GM19438 (cell line): ENCODE results near the gene NUDCD3.

Experiments
- ATAC-seq: cut with Tn5 transposase; IDR thresholded peaks from one replicate; pipeline ENCODE4 v1.9.1; 2021; ENCODE audit warnings: low read depth; ENCODE audit not compliant: unreplicated experiment

NUDCD3 gene

DNA sequence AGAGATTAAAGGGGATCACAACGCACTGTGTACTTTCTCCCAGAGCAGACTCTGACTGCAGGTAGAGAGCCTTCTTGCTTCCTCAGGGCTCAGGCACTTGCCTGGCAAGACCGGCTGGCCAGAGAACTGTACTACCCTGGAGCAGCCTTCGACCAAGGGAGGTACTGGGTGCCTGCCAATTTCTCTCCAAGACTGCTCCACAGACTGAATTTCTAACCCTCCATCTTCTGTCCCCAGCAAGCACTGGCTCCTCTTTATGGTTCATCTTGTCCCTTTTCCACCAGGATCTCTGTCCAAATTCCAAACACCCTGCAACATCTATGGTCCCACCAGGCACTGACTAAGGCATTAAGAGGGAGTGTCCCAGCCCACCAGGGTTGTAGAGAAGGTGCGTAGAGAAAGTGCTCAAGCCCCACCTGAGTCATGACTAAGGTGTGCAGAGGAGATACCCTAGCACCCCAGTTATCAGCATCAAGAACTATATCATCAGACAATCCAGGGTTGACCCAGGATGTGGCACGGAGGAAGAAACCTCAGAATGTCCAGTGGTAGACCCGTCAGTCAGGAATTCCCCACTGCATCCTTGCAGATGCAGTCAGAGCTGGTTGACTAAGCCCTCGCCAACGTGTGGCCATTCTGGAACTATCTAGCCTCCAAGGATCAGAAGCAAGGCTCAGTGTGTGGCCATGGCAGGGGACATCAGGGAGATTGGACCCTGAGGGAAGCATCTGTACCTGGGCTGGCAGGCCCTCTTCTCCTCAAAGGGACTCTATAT lies 104.1 kb downstream of the NUDCD3 start:
- no peak for ATAC-seq

DNA sequence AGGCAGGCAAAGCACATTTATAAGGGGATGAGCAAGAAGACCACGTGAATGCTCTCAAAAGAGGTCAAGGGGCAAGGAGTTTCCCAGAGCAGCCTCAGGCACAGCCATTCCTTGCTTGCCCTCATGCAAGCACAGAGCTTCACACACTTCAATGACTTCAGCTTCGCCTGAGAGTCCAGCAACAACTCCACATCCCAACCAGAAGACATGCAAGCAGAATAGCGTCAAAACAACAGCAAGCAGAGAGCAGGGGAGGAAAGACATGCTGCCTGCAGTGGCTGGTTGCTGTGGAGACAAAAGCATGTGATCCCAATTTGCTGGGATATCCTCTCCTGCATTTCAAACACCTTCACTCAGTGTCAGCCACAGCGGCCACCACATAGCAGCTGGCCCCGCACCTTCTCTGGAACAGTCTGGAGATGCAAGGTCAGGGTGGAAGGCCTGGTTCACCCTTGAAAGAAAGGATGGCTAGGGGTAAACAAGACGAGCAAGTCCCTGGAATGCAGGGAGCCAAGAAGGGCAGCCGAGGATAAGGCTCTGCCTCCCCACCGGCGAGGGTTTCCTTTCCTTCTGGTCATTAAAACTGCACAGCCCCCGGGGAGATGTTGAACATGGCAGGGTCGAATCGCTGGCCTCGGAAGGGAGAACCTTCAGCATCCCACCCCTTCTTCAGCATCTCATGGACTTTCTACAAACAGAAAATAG lies 104.9 kb downstream of the NUDCD3 start:
- no peak for ATAC-seq

DNA sequence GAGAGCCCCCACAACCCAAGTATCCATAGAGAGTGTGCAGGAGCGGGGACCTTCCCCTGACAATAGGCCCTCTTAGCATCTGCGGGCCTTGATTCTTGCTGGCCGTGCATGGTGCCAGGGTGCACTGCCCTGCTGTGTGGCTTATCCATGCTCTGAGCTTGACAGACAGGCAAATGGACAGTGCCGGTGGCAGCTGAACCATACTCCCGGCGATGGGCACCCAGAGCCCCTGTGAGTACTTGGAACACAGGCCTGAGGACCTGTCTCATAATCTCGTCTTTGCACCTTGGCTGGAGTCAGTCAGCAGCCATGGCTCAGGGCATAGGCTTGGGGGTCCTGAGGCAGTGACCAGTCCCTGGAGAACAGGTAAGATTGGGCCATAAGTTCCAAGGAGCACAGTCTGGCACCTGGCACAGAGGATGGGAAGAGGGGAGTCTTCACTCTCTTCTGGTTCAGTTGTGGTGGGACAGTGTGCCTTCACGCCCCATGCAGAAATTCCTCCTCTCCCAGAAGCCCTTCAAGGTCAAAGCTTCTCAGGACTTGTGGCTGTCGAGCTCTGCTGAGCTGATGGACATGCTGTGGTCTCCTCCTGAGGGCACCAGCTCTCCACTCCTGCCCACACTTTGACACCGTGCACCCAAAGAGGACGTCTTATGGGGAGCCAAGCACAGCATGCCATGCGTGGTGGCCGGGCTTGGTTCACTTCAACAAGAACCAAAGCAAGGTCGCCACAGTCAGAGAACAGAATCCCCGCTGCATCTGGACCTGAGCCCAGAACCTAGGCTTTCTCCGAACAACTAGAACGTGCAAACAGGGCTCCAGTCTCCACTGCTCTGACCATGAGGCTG lies 105.6 kb downstream of the NUDCD3 start:
- no peak for ATAC-seq

GRCh38 chr7:44383566-44383965 lies 106.9 kb downstream of the NUDCD3 start:
- no peak for ATAC-seq

DNA sequence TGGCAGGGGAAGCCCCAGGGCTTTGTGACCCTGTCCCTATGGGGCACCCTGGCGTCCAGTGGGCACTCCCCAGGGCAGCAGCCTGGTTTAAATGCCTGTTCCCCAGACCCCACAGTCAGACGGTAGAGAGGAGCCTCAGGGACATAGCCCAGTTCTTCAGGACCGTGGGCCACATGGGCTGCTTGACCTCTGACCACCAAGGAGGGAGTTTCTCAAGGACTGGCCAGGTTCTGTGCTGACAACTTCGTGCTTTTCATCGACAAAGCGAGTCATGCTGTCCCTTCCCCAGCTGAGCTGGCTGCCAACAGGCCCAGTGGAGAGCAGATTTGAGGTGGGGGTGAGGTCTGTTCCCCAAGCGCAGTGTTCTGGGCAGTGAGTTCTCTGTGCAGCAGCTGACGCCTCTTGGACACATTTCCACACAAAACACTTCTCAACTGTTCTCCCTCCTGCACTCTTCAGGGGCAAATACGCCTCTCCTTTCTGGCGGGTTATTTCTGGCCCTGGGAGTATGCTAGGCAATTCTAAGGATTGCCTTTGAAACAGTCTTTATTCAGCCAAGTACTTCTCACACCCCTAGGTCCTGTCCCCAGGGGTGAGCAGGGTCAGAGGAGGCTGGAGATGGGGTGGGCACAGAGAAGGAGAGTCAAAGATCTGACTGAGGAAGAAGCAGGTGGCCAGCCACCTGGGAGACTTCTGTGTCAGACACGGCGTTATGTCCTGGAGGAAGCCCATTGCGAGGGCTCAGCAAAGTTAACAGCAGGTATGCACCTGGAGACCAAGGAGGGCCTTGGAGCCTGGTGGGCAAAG lies 107.8 kb downstream of the NUDCD3 start:
- ATAC-seq, result no peak

- ATAC-seq, result no peak
These were observed 108.8 kb downstream of the NUDCD3 start for GRCh38 chr7:44381494-44382220.

DNA sequence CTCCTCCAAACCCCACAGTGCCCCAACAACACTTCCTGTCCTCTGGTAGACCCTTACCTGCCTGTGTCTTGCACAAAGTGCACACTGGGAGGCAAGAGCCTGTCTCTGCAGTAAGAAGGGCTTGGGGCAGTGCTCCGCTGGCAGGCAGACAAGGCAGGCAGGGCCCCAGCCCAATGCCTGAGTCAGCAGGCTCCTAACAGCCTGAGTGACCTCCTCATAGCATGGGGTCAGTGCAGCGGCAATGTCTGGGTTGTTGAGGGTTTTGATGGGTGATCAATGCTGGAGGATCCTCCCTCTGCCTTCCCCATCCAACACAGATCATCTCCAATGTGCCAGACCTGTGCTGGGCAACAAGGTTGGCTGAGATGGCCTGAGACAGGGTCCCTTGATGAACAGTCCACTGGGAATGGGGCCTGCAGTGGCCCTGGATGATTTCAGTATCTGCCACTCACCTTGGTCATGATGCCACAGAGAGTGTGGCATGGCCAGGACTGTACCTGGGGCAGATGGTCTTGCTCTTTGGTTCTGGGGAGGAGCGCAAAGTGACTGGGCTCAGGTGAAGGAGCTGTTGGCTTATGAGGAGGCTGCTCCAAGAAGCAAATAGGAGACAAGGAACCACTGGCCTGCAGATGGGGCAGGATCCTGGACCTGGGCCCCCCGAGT lies 109.5 kb downstream of the NUDCD3 start:
- ATAC-seq, result no peak

DNA sequence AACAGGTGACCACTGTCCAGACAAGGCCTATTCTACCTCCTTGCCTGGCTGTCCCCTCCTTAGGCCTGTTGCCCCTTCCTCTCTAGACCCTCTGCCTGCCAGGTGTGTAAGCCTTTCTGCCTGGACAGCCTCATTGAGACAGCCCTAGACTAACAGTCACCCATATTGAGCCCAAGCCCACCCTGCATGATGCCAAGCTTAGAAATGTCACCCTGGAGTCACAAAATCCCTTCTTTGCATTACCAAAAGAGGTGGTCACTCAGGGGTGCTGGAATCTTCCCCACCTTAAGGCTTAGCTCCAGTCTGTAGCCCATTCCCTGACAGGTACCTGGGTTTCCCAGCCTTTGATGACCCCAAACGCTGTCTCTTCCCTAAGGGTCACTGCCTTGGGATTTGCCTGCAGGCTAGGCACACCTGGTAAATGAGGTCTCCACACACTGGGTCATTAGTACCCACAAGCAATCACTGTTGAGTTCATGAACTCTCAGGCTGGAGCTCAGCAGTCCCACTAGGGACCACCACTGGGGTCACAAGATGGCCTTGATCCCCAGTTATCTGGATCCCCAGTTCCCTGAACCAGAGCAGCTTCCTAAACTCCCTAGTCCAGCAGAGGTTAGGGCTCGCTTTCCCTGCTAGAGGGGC lies 110.1 kb downstream of the NUDCD3 start:
- no peak for ATAC-seq

DNA sequence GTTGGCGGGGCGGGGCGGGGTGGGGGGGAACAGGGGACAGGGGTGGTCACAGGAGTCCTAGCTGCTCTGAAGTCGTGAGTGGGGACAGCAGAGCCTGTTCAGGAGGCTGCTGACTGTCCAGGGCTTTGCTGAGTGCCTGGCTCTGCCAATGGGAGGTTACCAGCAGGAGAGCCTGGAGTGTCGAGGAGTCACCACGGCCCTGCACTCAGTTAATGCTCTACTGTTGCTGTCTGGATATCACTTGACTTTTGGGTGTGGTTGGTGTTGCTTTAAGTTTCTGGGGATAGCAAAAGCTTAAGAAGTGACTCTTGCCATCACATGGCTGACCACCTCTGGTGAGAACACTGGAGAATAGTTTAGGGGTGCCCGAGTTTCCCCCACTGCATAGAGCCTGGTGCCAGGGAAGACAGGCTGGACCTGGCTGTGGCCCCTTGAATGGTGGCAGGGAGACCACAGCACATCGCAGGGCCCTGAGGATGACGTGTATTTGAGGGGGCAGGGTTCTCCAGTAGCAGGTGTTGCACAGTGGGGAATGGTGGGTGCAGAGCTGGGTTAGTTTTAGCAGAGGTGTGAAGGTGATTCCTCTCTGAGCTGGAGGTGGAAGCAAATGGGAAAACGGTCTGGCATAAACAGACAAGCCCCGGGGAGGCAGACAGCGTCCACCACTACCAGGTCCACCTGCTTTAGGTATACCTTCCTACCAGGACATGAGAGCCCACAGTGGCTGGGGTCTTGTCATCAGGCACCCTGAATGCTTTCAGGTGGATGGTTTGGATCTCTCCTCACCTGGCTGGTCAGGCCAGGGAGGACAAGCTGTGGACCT lies 110.9 kb downstream of the NUDCD3 start:
- ATAC-seq, result no peak

- no peak for ATAC-seq
These were observed 111.7 kb downstream of the NUDCD3 start for GRCh38 chr7:44378744-44379143.

DNA sequence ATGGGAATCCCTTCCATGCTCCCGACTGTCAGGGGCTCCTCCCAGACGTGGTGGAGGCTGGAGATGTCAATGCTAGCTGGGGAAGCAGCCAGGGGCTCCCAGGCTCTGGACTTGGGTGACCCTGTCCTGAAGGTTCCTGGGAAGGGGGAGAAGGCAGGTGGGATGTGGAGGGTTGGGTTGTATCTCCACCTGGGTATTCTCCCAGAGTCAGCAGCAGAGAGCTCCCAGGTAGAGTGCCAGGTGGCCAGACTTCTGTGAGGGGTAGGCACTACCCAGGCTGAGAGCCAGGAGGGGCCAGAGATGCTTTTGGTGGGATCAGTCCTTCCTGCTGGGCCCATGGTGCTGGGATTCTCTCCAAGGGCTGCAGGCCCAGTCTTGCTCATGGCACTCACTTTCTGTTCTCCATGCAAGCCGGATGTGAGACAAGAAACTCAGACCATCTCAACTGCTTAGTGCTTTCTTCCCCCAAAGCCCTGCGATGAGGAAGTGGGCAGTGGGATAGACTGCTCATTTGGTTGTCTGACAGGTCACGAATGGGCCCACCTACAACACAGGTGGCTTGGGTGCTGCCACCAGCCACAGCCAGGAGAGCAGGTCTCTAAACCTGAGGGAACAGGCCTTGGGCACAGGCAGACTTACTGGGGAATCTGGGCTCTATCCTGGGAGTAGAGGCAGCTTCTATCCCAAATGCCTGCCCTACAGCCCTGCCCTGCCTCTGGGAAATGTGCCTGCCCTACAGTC lies 112.6 kb downstream of the NUDCD3 start:
- ATAC-seq, result peak; percentile 81

DNA sequence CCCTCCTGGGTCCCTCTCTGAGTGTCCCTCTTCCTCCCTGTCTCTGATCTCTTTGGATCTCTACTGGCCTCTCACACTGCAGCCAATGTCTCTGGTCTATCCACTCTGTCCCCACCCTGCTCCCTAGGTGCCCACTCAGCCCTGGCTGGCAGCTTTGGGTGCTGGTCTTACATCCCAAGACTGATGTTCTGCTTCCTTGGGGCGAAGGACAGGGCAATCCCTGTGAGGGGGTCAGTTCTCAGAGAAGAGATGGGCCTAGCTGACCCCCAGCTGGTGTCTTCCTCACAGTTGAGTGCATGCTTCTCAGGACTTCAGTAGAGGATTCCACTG lies 113.4 kb downstream of the NUDCD3 start:
- no peak for ATAC-seq

DNA sequence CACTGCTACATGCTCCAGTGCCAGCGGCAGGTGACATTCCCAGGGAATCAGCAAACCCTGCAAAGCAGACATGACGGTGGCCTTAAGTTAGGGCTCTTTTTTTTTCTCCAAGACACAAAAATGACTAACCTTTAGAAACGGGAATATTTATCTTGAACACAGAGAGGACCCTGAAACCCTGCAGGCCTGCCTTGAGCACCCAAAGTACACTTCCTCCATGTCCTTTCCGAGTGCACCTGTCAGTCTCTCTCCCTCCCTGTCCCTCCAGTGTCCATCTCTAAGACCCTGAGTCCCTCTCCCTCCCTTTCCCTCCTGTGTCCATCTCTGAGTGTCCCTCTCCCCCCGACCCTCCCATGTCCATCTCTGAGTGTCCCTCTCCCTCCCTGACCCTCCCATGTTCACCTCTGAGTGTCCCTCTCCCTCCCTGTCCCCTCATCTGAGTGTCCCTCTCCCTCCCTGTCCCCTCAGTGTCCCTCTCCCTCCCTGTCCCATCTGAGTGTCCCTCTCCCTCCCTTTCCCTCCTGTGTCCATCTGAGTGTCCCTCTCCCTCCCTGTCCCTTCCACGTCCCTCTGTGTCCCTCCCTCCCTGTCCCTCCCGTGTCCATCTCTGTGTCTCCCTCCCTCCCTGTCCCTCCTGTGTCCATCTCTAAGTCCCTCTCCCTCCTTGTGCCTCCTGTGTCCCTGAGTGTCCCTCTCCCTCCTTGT lies 113.9 kb downstream of the NUDCD3 start:
- ATAC-seq, result no peak

DNA sequence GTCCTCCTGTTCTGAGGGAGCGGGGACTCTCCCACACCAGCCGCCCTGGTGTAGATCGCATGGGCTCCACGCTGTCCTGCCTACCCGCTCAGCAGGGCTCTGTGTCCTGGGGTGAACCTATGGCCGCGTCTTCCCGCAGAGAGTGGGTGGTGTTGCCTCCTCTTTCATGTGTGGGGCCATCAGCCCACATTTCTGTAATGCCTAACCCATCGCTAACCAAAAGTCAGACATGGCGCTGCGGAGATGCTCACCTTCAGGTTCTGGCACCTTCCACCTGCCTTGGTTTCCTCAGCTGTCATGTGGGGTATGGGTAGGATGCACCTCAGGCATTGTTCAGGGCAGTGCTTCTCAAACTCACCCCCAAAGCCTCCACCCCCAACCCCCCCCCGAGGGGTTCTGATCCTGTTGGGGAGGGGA lies 114.5 kb downstream of the NUDCD3 start:
- ATAC-seq, result no peak

GRCh38 chr7:44375236-44375699 lies 115.2 kb downstream of the NUDCD3 start:
- no peak for ATAC-seq

DNA sequence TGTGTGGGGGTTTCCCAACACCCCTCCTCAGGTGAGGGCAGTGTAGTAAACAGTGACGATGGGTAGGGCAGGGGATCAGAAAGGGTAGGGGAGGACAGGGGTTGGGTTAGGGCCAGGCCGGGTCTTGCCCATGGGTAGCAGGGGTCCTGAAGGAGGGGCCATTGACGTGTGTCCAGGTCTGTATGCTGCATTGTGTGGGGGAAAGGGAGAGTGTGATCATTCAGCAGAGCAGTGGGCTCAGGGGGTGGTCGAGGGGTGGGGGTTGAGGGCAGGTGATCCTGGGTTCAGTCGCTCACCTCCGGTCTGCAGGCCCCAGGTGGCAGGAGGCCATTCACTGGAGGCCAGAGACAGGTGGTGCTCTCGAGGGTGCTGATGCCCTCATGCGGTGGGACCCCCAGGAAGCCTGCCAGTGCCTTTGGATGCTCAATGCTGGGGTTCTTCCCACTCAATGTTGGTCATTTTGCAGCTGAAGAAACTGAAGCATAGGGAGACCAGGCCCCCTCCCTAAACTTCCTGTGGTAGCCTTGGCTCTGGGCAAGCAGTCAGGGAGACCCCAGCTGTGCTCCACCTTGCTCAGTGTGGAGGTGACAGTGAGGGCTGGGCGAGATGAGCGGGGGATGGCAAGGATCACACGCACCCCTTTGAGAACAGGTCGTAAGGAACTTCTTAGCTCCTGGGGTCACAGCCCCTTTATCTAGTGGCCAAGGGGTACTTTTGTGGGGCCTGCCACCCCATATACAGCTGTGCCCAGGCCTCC lies 116.3 kb downstream of the NUDCD3 start:
- ATAC-seq, result no peak
